ENCODE data around the gene CNN1.

CNN1 gene

DNA sequence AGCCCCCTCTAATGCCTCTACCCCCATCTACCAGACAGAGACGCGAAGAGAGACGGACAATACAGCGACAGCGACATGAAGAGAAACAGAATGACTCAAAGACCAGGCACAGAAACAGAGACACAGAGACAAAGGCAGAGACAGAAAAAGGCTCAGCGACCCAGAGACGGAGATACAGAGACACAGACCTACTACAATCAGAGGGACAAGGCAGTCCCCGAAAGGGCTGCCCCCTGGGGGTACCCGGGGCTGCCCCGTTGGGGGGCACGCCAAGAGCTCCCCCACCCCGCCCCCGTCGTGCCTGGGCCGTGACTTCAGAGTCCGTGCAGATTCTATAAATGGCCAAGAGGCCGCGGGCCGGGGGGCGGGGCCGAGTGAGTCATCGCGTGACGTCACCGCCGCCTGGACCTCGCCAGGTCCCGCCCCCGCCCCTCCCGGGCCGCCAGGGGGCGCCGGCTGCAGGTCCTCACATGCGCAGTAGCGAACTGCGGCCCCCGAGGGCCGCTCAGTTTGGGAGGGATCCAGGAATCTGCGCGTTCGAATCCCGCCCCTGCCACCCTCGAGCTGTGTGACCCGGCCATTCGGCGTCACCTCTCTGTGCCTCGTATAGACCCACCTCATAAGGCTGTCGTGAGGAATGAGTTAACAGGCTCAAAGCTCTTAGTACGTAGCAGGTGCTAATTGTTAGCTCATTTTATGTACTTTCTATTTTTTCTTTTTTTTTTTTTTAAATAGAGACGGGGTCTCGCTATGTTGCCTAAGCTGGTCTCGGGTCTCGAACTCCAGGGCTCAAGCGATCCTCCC lies 2.7 kb upstream of the CNN1 start:
- Histone ChIP-seq H4K20me1 (ENCODE audit: insufficient read depth, low read length) (no peaks in the 10 kb centered on the region), H3K4me3 (ENCODE audit: low read depth, low read length, poor library complexity, severe bottlenecking) (peak overlapping the region; percentile 43), H3K9ac (ENCODE audit: low read length) (peak overlapping the region; percentile 29; the same call in 1 of the 2 replicates), H2AFZ (ENCODE audit: low read length) (no peak overlapping the region), H3K27ac (ENCODE audit: low read depth, low read length, poor library complexity, severe bottlenecking) (no peak overlapping the region), H3K9me3 (ENCODE audit: low read length) (no peaks in the 10 kb centered on the region), H3K79me2 (ENCODE audit: insufficient read depth, low read length) (no peaks in the 10 kb centered on the region), H3K9me2 (ENCODE audit: low read depth, low read length) (no peaks in the 10 kb centered on the region), H3F3A (ENCODE audit: insufficient read depth, low read length) (no peaks in the 10 kb centered on the region), H3K27me3 (ENCODE audit: insufficient read depth, low read length) (peaks cover 4% of the 10 kb centered on the region; the same call in 1 of the 2 replicates), H3K36me3 (ENCODE audit: insufficient read depth, low read length) (no peaks in the 10 kb centered on the region), H3K4me1 (ENCODE audit: insufficient read depth, low read length, severe bottlenecking) (peaks cover 7% of the 10 kb centered on the region), H3K4me2 (ENCODE audit: low read length) (peak overlapping the region; percentile 56)
- TF ChIP-seq CTCF (IDR thresholded peaks at IDR 0.05; ENCODE audit: low read length) (peak; percentile 83), EZH2 (IDR thresholded peaks at IDR 0.05; ENCODE audit: borderline replicate concordance, low read length) (no peak)

DNA sequence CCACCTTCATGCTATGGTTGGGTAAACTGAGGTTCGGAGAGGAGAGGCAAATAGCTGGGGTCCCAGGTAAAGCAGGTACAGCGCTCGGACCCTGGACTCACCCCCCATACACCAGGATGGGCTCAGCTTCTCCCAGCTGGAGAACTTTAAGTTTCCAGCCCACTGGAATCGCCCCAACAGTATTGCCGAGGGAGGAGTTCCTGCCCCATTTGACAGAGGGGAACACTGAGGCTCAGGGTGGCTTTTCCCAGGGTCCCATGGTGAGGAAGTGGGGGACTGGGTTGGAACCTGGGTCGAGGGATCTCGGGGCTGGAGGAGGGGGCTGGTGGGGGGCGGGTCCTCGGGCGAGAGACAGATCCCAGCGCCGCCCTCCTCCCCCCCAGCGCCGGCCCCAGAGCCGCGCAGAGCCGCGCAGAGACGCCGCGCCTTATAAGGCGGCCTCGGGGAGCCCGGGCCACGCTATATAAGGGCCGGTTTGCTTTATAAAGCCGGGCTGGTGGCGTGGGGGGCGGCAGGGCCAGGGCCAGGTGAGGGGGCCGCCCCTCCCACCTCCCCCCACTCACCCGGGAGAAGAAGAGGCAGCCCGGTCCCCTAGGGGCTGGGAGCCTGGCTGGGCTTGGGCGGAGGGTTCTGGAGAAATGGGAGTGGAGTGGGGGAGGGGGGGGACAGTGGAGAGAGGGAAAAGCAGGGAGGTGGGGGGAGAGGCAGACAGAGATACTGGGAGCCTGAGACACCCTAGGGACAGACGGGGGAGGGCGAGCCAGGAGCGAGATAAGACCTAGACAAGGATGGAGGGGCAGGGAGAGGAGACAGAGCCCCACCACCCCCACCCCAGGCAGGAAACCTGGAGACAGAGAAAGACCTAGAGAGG lies 1.1 kb downstream of the CNN1 start:
- peaks cover 4% of the 10 kb centered on the region; the same call in 1 of the 2 replicates for H3K27me3 ChIP-seq (ENCODE audit: insufficient read depth, low read length)
- no peak overlapping the region for H3K4me3 ChIP-seq (ENCODE audit: low read depth, low read length, poor library complexity, severe bottlenecking)
- no peak overlapping the region for H3K4me2 ChIP-seq (ENCODE audit: low read length)
- H3K9me2 ChIP-seq (ENCODE audit: low read depth, low read length) = no peaks in the 10 kb centered on the region
- H3K27ac ChIP-seq (ENCODE audit: low read depth, low read length, poor library complexity, severe bottlenecking) = no peak overlapping the region
- no peaks in the 10 kb centered on the region for H4K20me1 ChIP-seq (ENCODE audit: insufficient read depth, low read length)
- no peak overlapping the region for H3K9ac ChIP-seq (ENCODE audit: low read length)
- H2AFZ ChIP-seq (ENCODE audit: low read length) = no peak overlapping the region
- H3K79me2 ChIP-seq (ENCODE audit: insufficient read depth, low read length) = no peaks in the 10 kb centered on the region
- no peaks in the 10 kb centered on the region for H3K36me3 ChIP-seq (ENCODE audit: insufficient read depth, low read length)
- H3K4me1 ChIP-seq (ENCODE audit: insufficient read depth, low read length, severe bottlenecking) = peaks cover 7% of the 10 kb centered on the region
- H3K9me3 ChIP-seq (ENCODE audit: low read length) = no peaks in the 10 kb centered on the region
- no peak for TF ChIP-seq EZH2 (IDR thresholded peaks at IDR 0.05; ENCODE audit: borderline replicate concordance, low read length)
- TF ChIP-seq CTCF (IDR thresholded peaks at IDR 0.05; ENCODE audit: low read length) = no peak
- no peaks in the 10 kb centered on the region for H3F3A ChIP-seq (ENCODE audit: insufficient read depth, low read length)

GRCh38 chr19:11540645-11541044 lies 2.0 kb downstream of the CNN1 start:
- Histone ChIP-seq H3K4me2 (ENCODE audit: low read length) (no peak overlapping the region), H3K9me2 (ENCODE audit: low read depth, low read length) (no peaks in the 10 kb centered on the region), H2AFZ (ENCODE audit: low read length) (no peak overlapping the region), H3K27ac (ENCODE audit: low read depth, low read length, poor library complexity, severe bottlenecking) (no peak overlapping the region), H3K9me3 (ENCODE audit: low read length) (no peaks in the 10 kb centered on the region), H4K20me1 (ENCODE audit: insufficient read depth, low read length) (no peaks in the 10 kb centered on the region), H3K4me1 (ENCODE audit: insufficient read depth, low read length, severe bottlenecking) (peaks cover 3% of the 10 kb centered on the region), H3K4me3 (ENCODE audit: low read depth, low read length, poor library complexity, severe bottlenecking) (no peak overlapping the region), H3K79me2 (ENCODE audit: insufficient read depth, low read length) (no peaks in the 10 kb centered on the region), H3K36me3 (ENCODE audit: insufficient read depth, low read length) (no peaks in the 10 kb centered on the region), H3F3A (ENCODE audit: insufficient read depth, low read length) (no peaks in the 10 kb centered on the region), H3K27me3 (ENCODE audit: insufficient read depth, low read length) (peaks cover 4% of the 10 kb centered on the region; the same call in 1 of the 2 replicates), H3K9ac (ENCODE audit: low read length) (no peak overlapping the region)
- no peak for TF ChIP-seq EZH2 (IDR thresholded peaks at IDR 0.05; ENCODE audit: borderline replicate concordance, low read length)
- TF ChIP-seq CTCF (IDR thresholded peaks at IDR 0.05; ENCODE audit: low read length) = no peak

Measured in OCI-LY1 (cell line).